Loucy (cell line): Measurements from ENCODE around the gene SLC27A1.

Experiments
- CTCF ChIP-seq: fragments of 200-600 bp; sonication (generic); conservative IDR thresholded peaks from 2 replicates; pipeline ENCODE4 v1.5.1; 2014; ENCODE audit warnings: mild to moderate bottlenecking, antibody characterized with exemption, low read length
- EZH2phosphoT487 ChIP-seq: fragments of 200-600 bp; IDR thresholded peaks from 2 replicates; pipeline ENCODE4 v1.6.1; 2018; ENCODE audit warnings: antibody characterized with exemption, mild to moderate bottlenecking, moderate library complexity, borderline replicate concordance

- TF ChIP-seq CTCF (no peak), EZH2phosphoT487 (no peak)
These were observed 5.3 kb downstream of the SLC27A1 start for GRCh38 chr19:17475541-17476115.
